EH (cell line): Measurements from ENCODE around the gene N4BP2L2.

Experiments
- DNase-seq: peaks from one replicate; pipeline ENCODE4 v3.0.0-alpha.2; 2015; ENCODE audit warnings: low read depth

N4BP2L2 gene

GRCh38 chr13:32468502-32469142 is 70.0 kb downstream of the N4BP2L2 start:
- no peak for DNase-seq

- DNase-seq, result no peak
Measured at GRCh38 chr13:32456591-32456990, 82.0 kb downstream of the N4BP2L2 start.

DNA sequence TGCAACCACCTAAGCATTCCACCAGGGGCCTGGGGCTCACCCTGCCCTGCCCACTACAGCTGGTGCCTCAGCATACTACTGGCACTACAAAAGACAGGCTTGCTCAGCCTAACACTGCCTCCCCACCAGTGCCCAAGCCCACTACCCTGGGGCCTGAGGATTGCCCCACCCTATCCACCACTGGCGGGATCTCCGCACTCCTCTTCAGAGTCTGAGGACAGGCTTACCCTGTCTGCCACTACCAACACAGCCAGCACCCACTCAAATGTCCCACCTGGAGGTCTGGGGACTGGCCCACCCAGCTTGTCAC is 83.0 kb downstream of the N4BP2L2 start:
- DNase-seq, result no peak

DNA sequence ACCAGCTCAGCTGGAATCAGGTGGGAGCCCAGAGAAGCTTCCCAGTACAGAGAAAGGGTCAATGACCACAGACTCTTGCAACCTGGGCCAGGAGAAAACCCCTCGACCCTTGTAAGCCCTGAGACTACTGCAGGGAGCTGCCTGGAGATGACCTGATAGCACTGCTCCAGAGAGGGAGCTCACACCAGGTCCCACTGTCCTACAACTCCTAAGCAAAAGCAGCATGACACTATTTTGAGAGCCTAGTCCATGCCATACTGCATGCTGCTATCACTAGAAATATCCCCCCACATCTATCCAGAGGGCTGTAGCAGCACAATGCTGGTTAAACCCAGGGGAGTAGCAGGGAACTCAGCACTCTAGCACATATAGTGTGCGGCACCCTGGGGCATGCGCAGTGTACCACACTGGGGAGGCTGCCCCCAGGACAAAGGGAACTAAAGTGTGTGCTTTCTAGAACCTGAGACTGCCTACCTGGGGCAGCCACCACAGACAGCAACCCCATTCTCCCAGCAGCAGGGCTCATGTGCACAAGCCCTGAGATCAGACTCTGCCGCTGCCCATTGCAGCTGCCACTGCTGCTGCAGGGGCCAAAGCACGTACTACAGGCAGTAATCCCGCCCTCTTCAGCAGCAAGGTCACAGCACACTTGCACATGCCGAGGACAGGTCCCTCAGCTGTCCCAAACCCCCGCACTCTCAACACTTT is 83.6 kb downstream of the N4BP2L2 start:
- DNase-seq, result no peak

GRCh38 chr13:32453981-32454380 is 84.6 kb downstream of the N4BP2L2 start:
- peak; percentile 28 for DNase-seq

DNA sequence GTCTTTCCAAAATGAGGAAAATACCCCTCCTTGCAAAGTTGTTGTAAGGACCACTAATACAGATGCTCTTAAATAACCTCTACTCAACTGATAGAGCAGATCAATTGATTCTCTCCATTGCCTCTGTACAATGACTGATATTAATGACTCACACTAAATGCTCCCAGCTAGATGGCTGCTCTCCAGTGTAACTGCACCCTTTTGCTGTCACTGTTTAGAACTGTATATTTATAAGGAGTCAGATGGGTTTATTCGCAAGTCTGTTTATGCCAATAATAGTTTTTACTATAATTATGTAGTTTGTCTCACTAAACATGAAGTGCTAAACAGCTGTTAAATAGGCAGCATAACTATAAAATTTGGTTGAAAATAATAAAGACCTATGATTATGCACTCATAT is 89.6 kb downstream of the N4BP2L2 start:
- no peak for DNase-seq

GRCh38 chr13:32447894-32448623 is 90.5 kb downstream of the N4BP2L2 start:
- no peak for DNase-seq

- no peak for DNase-seq
Measured at GRCh38 chr13:32446773-32447465, 91.7 kb downstream of the N4BP2L2 start.

DNA sequence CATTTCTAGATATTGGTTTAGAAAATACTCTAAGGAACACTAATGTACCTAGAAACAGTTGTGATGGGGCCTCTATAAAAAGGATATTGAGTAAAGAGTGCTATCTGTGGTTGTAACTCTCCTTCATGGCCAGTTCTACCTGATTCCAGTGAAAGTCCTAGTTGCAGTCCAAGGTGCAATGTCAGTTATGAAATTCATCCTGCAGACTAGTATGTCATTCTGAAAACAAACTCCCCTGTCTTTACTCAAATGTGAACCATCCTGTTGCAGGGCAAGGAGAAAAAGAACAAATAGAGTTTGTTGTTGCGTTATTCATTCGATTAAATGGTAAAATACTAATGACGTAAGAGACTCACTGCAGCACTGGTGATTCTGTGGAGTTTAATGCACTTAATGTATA is 92.4 kb downstream of the N4BP2L2 start:
- no peak for DNase-seq

DNA sequence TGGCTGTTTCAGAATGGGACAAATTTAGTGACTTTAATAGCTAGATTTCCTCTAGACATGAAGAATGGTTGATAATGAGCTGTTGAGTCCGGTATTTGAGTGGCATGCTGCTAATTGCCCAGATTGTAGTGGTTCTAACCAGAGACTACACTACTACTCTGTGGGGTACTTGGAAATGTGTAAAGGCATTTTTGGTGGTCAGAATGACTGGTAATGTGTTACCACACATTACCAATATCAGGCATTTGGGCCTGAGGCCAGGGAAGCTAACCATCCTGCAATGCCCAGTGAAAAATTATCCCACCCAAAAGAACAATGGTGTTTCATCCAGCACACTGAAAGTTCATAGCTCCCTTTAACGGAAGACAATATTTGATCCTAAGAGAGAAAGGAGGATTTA is 93.1 kb downstream of the N4BP2L2 start:
- DNase-seq, result no peak

GRCh38 chr13:32443111-32443510 is 95.5 kb downstream of the N4BP2L2 start:
- peak; percentile 41 for DNase-seq

DNA sequence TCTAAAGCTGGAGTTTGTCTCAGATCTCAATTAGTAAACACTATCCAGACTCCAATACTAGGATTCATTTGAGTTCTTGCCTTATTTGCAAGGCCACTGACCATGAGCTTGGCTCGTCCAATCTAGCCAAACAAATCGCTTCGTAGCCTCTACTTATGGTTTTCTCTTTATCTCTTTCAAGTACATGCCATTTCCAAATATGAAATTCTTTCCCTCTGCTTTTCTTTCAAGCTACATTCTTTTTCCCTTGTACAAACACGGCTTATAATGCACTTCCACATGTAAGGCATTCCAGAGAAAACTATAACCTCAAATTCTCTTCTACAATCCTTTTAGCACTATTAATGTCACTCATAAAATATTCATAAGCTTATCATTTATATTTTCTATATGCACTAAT is 99.7 kb downstream of the N4BP2L2 start:
- DNase-seq, result no peak

- DNase-seq, result no peak
Measured at GRCh38 chr13:32432856-32433255, 105.7 kb downstream of the N4BP2L2 start.

GRCh38 chr13:32431361-32431760 is 107.2 kb downstream of the N4BP2L2 start:
- DNase-seq, result no peak

DNA sequence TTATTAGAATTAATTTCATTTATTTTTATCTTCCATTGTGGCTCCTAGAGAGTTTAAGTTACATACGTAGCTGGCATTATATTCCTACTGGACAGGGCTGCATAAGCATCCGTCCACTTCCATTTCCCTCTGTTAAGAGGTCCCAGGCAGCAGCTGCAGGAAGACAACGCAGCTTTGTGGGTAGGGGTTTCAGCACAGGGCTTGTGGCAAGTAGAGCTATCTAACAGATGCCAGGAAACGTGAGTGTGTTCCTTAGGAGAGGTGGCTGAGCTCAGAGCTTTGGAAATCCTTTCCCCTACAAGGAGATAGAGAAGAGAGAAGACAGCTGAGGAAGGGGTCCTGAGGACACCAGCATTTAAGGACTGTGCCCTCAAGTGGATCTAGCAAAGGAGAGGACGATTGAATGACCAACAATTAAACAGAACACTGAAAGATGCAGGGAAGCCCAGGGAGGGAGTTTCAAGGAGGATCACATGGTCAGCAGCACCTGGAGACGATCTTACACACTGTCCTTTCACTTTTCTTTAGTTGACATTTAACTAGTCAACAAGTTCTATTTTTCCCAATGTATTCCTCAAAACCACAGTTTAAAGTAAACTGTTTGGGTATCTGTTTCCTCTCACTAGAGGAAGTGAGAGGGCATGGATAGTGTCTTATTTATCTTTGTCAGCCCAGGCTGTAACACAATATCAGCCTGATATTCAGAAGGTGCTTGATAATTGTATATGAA is 108.4 kb downstream of the N4BP2L2 start:
- DNase-seq, result no peak

DNA sequence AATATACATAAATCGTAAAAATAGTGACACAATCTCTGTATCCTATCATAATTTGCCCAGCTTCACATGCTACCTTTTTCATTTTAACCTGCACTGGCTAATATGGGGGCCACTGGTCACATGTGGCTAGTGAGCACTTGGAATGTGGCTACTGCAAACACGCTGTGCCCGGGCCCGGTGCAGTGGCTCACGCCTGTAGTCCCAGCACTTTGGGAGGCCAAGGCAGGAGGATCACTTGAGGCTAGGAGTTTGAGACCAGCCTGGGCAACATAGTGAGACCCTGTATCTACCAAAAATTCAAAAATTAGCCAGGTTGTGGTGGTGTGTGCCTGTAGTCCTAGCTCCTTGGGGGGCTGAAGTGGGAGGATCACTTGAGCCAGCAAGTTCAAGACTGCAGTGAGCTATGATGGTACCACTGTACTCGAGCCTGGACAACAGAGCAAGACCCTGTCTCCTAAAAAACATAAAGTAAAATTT is 109.1 kb downstream of the N4BP2L2 start:
- no peak for DNase-seq

GRCh38 chr13:32428581-32429432 is 109.8 kb downstream of the N4BP2L2 start:
- no peak for DNase-seq

- DNase-seq, result peak; percentile 52
Measured at GRCh38 chr13:32427852-32428580, 110.6 kb downstream of the N4BP2L2 start, which contains the start of gene N4BP2L1. Gene N4BP2L1, minus strand, starts transcription at chr13:32428130. Its CDS starts 48 bp downstream, at chr13:32428082.

DNA sequence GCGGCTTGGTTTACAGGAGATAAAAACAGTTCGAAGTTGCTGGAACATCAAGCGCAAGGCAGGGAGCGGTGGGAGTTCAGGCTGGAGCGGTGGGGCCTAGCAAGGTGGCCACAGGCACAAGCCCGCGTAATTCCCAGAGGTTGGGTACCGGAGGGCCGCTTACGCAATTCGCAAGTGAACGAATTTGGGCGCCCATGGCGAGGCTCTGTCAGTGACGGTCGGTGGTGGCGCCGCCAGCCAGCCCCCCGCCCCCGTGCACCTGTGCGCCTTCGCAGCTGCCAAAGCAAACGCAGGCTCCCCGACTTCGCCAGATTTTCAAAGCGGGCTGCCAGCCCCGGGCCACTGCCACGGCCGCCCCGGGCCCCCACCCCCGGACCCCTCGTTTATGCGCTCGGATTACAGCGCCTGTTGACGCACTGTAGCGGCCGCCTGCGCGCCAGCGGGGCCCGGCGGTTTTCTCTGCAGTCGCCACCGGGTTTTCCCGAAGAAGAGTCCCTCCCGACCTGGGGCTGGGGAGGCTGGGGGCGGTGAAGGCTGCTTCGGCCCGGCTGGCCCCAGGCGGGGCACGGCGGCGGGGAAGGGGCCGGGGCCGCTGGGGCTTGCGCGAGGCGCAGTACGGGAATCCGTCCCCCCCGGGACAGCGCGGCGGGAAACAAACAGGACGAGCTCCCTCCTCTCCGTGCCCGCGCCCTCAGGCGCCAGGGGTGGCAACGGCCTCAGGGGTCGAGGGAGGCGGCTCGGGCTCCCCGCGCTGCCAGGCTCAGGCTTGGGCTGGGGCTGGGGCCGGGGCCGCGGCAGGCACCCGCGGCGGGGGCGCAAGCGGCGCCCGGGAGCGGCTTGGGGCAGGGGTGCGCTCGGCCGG is 111.4 kb downstream of the N4BP2L2 start:
- peak; percentile 19 for DNase-seq
